Hepatocyte (in vitro differentiated cells): ENCODE data around the gene ADCY1. TPM values are rescaled to one million over a fixed set of nuclear protein-coding genes. Genes with fewer than 3 reads are reported as not detected.

ENCODE experiments used
- DNase-seq: peaks from one replicate; pipeline ENCODE4 v3.0.0-alpha.2; 2016; ENCODE audit warnings: low spot score
- H2AFZ ChIP-seq: fragments of 200-600 bp; sonication (generic); 2 replicates; pipeline ENCODE4 v1.6.0; 2016; ENCODE audit warnings: antibody characterized with exemption, mild to moderate bottlenecking
- H3K27ac ChIP-seq: fragments of 200-600 bp; sonication (generic); 2 replicates; pipeline ENCODE4 v1.5.1; 2016; ENCODE audit warnings: mild to moderate bottlenecking
- H3K27me3 ChIP-seq: fragments of 200-600 bp; sonication (generic); 2 replicates; pipeline ENCODE4 v1.6.1; 2016
- H3K36me3 ChIP-seq: fragments of 200-600 bp; sonication (generic); replicated peaks from 2 replicates; pipeline ENCODE4 v1.5.1; 2016; ENCODE audit warnings: low read depth; ENCODE audit not compliant: insufficient read depth
- H3K4me1 ChIP-seq: fragments of 200-600 bp; sonication (generic); 2 replicates; pipeline ENCODE4 v1.5.1; 2016; ENCODE audit warnings: mild to moderate bottlenecking, moderate library complexity; ENCODE audit not compliant: insufficient read depth
- H3K4me2 ChIP-seq: fragments of 200-600 bp; sonication (generic); 2 replicates; pipeline ENCODE4 v1.6.0; 2016
- H3K4me3 ChIP-seq: fragments of 200-600 bp; sonication (generic); 2 replicates; pipeline ENCODE4 v1.5.1; 2016; ENCODE audit warnings: mild to moderate bottlenecking
- H3K79me2 ChIP-seq: fragments of 200-600 bp; sonication (generic); 2 replicates; pipeline ENCODE4 v1.6.0; 2017; ENCODE audit warnings: mild to moderate bottlenecking
- H3K9me2 ChIP-seq: fragments of 200-600 bp; sonication (generic); replicated peaks from 2 replicates; pipeline ENCODE4 v1.6.0; 2017; ENCODE audit warnings: mild to moderate bottlenecking; ENCODE audit not compliant: insufficient read depth
- H3K9me3 ChIP-seq: fragments of 200-600 bp; sonication (generic); 2 replicates; pipeline ENCODE4 v1.5.1; 2016; ENCODE audit warnings: low read depth, mild to moderate bottlenecking
- H4K20me1 ChIP-seq: fragments of 200-600 bp; sonication (generic); 2 replicates; pipeline ENCODE4 v1.6.0; 2016; ENCODE audit warnings: mild to moderate bottlenecking; ENCODE audit not compliant: insufficient read depth, poor library complexity, severe bottlenecking
- CTCF ChIP-seq: fragments of 200-600 bp; sonication (generic); IDR thresholded peaks from 2 replicates; pipeline ENCODE4 v1.5.1; 2016; ENCODE audit warnings: antibody characterized with exemption, mild to moderate bottlenecking; ENCODE audit not compliant: poor library complexity
- EZH2 ChIP-seq: fragments of 200-600 bp; sonication (generic); IDR thresholded peaks from 2 replicates; pipeline ENCODE4 v1.6.1; 2016; ENCODE audit warnings: antibody characterized with exemption, mild to moderate bottlenecking, borderline replicate concordance
- EZH2phosphoT487 ChIP-seq: fragments of 200-600 bp; sonication (generic); IDR thresholded peaks from one replicate; pipeline ENCODE4 v1.6.1; 2018; ENCODE audit warnings: antibody characterized with exemption, mild to moderate bottlenecking, low read depth, moderate library complexity; ENCODE audit not compliant: unreplicated experiment, severe bottlenecking
- WGBS: methylation state at CpG from one replicate; pipeline ENCODE4 v1.1.6; 2016; ENCODE audit warnings: low lambda C conversion rate; ENCODE audit errors: missing lambda C conversion rate; 5-methylcytosine and 5-hydroxymethylcytosine counted together
- polyA plus RNA-seq: library from polyadenylated mRNA; unstranded; fragments of >200 nt; fragmentation: Nextera tagmentation; extraction: Ambion mirVana; gene quantifications from 2 replicates; pipeline ENCODE4 v1.2.1, GENCODE V29; 2016
- total RNA-seq: library from RNA; depleted of rRNA; stranded (reverse); fragments of >200 nt; gene quantifications from 2 replicates; pipeline ENCODE4 v1.2.3, GENCODE V29; 2014

The ADCY1 gene
- total and polyA plus RNA-seq, 2 experiments from 2014 or later, result 1.3 to 2.9 TPM

DNA sequence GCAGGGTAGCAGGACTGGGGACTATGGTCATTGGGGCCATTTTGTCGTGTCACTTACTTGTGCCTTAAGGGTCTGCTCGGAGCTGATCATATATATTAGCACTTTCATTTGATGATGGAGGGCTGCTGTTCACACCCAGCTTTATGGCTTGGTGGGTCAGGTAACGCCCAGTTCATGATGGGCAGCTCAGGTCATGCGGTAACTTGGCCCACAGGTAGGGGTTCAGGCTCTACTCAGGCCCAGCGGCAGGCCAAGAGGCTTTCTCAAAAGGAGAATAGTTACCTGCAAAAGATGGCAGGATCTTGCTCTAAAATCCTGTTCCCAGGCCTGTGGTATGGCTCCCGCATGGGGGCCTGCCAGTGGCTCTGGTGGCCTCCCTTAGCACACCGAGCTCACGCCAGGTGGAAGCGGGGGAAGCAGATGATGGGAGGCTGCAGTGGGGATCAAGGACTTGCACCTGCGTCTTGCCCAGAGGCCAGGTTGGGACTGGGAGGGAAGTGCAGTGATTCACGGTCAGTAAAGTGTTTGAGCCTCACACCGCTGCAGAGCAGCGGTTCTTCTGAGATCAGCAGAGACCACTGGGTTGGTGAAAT, 109.5 kb downstream of the ADCY1 start:
- Histone ChIP-seq H3K9me3 (no peaks in the 10 kb centered on the region), H4K20me1 (no peaks in the 10 kb centered on the region), H3K27ac (no peak overlapping the region), H3K36me3 (no peaks in the 10 kb centered on the region), H3K4me2 (no peak overlapping the region), H2AFZ (no peak overlapping the region), H3K4me1 (no peaks in the 10 kb centered on the region), H3K27me3 (no peaks in the 10 kb centered on the region), H3K9me2 (no peaks in the 10 kb centered on the region), H3K4me3 (no peak overlapping the region), H3K79me2 (no peaks in the 10 kb centered on the region)
- WGBS, result 98% methylated on average over 13 of the region's 13 CpGs
- no peak for DNase-seq
- TF ChIP-seq EZH2phosphoT487 (no peak), CTCF (no peak), EZH2 (no peak)

- H4K20me1 ChIP-seq, result no peaks in the 10 kb centered on the region
- TF ChIP-seq EZH2, result no peak
- TF ChIP-seq EZH2phosphoT487, result no peak
- no peak for TF ChIP-seq CTCF
- H3K9me2 ChIP-seq, result no peaks in the 10 kb centered on the region
- no peak overlapping the region for H3K4me2 ChIP-seq
- no peaks in the 10 kb centered on the region for H3K4me1 ChIP-seq
- H3K27ac ChIP-seq, result no peak overlapping the region
- H3K36me3 ChIP-seq, result no peaks in the 10 kb centered on the region
- no peaks in the 10 kb centered on the region for H3K9me3 ChIP-seq
- H3K4me3 ChIP-seq, result no peak overlapping the region
- no peak for DNase-seq
- 83% methylated on average over 8 of the region's 8 CpGs for WGBS
- no peaks in the 10 kb centered on the region for H3K79me2 ChIP-seq
- H2AFZ ChIP-seq, result no peak overlapping the region
- H3K27me3 ChIP-seq, result no peaks in the 10 kb centered on the region
These were observed 110.9 kb downstream of the ADCY1 start for GRCh38 chr7:45684910-45685618.

GRCh38 chr7:45685619-45686240, 111.6 kb downstream of the ADCY1 start:
- Histone ChIP-seq H3K9me3 (no peaks in the 10 kb centered on the region), H3K9me2 (no peaks in the 10 kb centered on the region), H4K20me1 (no peaks in the 10 kb centered on the region), H3K36me3 (no peaks in the 10 kb centered on the region), H3K27me3 (no peaks in the 10 kb centered on the region), H3K4me1 (peaks cover 6% of the 10 kb centered on the region), H2AFZ (no peak overlapping the region), H3K27ac (no peak overlapping the region), H3K4me3 (no peak overlapping the region), H3K4me2 (no peak overlapping the region), H3K79me2 (no peaks in the 10 kb centered on the region)
- 94% methylated on average over 8 of the region's 11 CpGs for WGBS
- TF ChIP-seq CTCF, result no peak
- no peak for TF ChIP-seq EZH2phosphoT487
- TF ChIP-seq EZH2, result no peak
- DNase-seq, result no peak
